ENCODE results near the gene TMC8.
A peak's percentile ranks its signal among the peaks of the same experiment; 100 is the strongest.

The TMC8 gene

GRCh38 chr17:78124081-78124835 is 6.3 kb upstream of the TMC8 start:
- DNase-seq = peak; percentile 54 to 57

DNA sequence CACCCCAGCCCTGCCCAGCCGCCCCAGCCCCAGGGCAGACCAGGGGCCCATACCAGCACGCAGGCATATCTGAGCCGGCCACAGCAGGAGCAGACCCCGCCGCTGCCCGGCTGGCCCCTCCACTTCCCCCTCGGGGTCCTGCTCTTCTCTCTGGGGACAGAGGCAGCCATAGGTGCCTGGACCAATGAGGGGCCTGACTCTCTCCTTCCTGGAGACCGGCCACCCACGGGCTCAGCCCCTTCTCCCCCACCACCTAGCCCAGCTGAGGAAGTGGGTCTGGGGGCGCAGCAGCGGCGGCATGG is 5.8 kb upstream of the TMC8 start:
- DNase-seq = no peak

- DNase-seq = peak in 1 of 2 donors; percentile 42
These were observed 5.2 kb upstream of the TMC8 start for GRCh38 chr17:78125138-78125913.

DNA sequence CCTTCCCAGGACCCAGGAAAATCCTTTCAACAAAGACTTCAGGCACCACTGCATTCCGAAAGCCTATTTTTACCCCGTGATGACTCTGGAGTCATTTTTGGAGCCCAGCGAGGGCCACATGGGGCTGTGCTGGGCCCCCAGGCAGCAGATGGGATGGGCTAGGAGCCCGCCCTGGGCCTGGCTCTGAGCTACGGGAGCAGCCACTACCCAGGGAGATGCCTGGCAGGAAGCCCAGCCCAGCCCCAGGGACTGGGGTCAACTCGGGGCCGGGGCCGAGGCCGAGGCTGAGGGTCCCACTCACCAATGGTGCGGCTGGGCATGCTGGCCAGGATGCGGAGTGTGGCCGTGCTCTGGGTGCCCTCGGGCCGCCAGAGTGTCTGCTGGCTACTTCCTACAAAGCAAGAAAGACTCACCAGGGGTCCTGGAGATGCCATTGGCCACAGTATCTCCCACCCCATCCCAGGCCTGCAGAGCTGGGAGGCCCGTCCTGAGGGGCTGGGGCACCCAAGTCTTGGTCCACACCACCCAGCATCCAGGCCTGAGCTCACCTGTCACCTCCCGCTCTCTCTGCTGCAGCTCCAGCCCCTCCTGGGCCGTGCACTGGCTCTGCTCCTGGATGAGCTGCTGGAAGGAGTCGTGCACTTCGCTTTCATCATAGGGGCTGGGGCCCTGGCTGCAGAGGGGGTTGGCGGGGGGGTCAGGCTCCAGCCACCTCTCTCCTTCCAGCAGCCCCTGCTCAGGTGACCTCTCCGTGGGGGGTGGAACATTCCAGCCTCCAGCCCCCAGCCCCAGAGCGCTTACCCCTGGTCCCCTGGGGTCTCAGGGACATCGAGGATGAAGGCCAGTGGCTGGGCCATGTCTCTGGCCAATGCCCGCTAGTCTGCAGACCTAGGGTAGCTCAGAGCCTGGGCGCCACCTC is 4.3 kb upstream of the TMC8 start:
- DNase-seq = no peak

DNA sequence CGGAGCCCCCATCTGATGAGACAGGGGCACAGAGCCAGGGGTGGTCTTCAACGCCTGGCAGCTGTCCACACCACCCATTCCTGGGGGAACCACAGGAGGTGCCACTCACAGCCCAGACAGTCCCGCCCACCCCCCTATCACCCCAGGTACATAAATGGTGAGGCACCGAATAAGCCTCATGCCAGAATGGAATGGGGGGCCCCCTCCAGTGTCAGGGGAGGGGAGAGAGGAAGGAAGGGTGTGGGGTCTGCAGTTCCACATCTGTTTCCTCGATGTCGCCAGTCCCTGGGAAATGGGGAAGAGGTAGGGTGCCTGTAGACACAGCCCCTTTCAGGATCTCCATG is 3.7 kb upstream of the TMC8 start:
- DNase-seq = no peak

DNA sequence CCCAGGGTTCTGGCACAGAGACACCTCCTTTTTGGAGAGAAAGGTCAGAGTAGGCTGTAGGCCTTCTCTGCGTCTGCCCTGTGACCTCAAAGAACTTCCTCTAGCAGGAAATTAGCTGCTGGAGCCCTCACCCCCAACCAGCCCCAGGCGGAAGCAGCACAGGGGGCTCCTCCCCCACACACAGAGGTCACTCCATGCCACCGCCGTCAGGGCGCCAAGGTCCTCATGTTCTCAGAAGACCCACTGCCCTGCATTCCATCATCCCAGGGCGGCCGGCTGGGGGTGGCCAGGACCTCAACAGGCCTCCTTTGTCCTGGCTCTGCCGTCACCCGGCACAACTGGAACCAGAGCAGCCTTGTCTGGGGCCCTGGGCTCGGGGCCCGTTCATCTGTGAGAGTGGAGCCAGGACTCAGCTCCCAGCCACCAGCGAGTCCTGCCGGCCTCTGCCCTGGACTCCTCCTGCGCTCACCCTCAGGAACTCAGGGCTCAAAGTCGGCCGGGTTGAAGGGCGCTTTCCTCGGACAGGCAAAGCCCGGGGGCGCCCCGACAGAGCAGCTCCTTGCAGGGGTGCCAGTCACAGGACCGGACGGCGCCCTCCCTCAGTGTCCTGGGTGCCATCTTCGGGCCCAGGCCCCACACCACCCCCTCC is 3.2 kb upstream of the TMC8 start:
- DNase-seq = peak; percentile 90 to 92

- no peak for DNase-seq
These were observed 2.6 kb upstream of the TMC8 start for GRCh38 chr17:78127888-78128550.

GRCh38 chr17:78128551-78129350 is 1.8 kb upstream of the TMC8 start, which contains the start of gene TMC6:
TMC6 (minus strand) TSS chr17:78128755; CDS start chr17:78126832, 1,923 bp downstream.
- peak; percentile 33 to 65 for DNase-seq

GRCh38 chr17:78129351-78130089 is 1.1 kb upstream of the TMC8 start:
- no peak for DNase-seq

DNA sequence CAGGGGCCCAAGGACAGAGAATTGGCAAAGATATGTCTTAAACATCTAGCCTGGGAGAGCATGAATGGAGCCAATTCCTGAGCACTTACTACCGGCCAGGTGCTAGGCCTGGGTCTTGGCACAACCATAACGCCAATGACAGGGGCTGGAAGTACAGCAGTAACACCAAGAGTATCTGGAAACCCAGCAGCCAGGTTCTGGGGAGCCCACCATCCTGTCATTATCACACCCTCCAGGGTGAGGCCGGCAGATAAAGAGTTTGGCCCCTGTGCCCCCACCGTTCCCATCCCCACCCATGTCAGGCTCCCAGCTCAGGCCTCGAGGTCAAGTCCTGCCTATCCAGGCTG is 508 bp upstream of the TMC8 start:
- DNase-seq = no peak

DNA sequence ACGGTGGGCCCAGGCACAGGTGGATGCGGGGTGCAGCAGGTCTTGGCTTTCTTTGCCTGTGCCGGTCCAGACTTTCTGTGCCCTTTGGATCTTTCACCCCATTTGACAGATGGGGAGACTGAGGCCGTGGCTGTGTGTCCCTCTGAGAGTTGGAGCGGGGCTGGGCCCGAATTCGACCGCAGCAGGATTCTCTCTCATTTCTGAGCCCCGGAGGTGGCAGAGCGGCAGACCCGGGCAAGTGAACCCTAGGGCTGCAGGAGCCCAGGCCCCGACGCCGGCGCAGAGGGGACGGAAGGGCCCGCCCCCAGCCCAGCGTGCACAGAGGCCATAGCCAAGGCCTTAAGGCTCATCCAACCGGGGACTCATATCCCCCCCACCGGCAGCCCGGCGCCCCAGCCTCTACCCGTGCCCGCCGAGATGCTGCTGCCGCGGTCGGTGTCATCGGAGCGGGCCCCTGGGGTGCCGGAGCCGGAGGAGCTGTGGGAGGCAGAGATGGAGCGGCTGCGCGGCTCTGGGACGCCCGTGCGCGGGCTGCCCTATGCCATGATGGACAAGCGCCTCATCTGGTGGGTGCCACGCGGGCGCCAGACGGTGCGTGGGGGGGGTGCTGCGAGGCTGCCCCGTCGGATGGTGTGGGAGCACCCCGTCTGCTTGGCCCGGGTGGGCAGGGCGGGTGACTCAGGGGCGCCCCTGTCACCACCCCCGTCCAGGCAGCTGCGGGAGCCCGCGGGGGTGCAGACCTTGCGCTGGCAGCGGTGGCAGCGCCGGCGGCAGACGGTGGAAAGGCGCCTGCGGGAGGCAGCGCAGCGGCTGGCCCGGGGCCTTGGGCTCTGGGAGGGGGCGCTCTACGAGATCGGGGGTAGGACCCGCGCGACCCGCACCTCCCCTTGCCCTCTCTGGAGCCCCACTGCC is 857 bp downstream of the TMC8 start:
- peak; percentile 27 to 69 for DNase-seq

DNA sequence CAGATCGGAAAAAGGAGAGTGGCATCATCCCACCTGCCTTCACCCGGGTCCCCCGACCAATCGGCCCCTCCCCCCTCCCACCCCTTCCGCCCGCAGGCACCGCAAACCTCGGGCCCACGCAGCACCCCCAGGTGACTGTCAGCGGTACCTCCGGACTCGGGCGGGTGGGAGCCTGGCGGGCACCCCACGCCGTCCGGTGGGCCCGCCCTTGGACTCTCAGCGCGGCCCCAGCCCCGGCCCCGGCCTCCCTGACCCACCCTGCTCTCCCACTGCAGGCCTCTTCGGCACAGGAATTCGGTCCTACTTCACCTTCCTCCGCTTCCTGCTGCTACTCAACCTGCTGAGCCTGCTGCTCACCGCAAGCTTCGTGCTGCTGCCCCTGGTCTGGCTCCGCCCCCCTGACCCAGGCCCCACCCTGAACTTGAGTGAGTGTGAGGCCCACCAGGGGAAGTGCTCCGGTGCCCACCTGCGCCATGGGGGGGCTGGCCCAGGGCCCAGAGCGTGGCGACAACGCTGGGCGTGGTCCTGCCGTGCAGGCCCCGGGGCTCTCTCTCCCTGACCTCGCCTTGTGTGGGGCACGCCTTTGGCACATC is 1.6 kb downstream of the TMC8 start:
- DNase-seq = no peak

- no peak for DNase-seq
These were observed 2.2 kb downstream of the TMC8 start for GRCh38 chr17:78132767-78133178.

DNA sequence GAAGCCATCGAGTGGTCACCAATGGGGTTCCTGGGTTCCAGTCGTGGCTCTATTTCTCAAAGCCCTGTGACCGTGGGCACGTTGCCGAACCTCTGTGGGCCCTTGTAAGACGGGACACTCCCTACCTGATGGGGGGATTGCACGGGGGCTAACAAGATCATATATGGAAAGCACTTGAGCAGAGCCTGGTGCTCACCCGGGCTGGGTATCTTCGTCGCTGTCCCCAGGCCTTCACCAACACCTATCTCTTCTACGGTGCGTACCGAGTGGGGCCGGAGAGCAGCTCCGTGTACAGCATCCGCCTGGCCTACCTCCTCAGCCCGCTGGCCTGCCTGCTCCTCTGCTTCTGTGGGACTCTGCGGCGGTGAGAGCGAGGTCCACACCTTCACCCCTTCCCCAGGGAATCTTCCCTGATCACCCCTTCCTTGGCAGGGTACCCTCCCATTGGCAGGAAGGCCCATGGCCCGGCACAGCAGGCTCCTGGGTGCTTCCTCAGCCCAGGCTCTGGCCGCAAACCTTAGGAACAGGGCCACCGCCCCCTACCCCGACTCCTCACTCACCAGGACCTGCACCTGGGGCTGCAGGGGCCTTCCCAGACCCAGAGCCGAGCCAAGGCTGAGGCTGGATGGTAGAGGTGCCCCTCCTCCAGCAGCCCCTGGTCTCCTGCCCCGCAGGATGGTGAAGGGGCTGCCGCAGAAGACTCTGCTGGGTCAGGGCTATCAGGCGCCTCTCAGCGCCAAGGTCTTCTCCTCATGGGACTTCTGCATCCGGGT is 2.8 kb downstream of the TMC8 start:
- no peak for DNase-seq

- peak; percentile 44 to 57 for DNase-seq
These were observed 3.7 kb downstream of the TMC8 start for GRCh38 chr17:78133971-78134898.

DNA sequence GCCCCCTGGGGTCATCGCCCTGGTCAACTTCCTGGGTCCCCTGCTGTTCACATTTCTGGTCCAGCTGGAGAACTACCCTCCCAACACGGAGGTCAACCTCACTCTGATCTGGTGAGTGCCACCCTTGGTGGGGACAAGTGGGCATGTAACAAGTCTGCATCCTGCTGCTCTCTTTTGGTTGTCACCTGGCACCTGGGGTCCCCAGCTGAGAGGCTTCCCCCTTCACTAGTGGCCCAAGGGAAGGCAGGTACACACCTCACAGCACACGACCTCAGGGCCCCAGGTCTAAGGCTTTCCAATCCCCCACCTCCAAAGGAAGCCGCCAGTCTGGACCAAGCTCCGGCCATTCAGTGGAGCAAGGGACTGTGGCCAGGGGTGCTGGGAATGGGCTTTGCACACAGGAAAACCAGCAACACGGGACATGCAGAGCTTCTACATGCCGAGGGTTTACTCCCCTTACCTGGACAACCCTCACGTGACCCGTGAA is 4.4 kb downstream of the TMC8 start:
- DNase-seq = no peak
